NT2/D1 (cell line): ENCODE measurements around the gene LMX1B.
"Not testable (repeated sequence)": the region's sequence is repeated elsewhere in the genome, so short reads cannot be mapped to it uniquely, and the experiment has no call there.

Source experiments
- SUZ12 ChIP-seq: IDR thresholded peaks from 2 replicates; pipeline ENCODE4 v1.6.1; 2011; ENCODE audit not compliant: insufficient read length, insufficient read depth; ENCODE audit errors: extremely low read depth
- ZNF274 ChIP-seq: IDR thresholded peaks from 2 replicates; pipeline ENCODE4 v1.6.1; 2011; ENCODE audit warnings: mild to moderate bottlenecking, low read depth, low read length

GRCh38 chr9:126707712-126708111, 94.0 kb downstream of the LMX1B start:
- not testable (repeated sequence) for TF ChIP-seq SUZ12, ZNF274
